IMR-90 (cell line): Measurements from ENCODE around the gene JMY. TPM values are rescaled to one million over a fixed set of nuclear protein-coding genes. Genes with fewer than 3 reads are reported as not detected.

Experiments used
- ATAC-seq: fragments of 200-7000 bp; cut with Tn5 transposase; 2 replicates; pipeline ENCODE4 v1.9.1; 2020; ENCODE audit warnings: low read depth, mild to moderate bottlenecking, moderate library complexity
- BruUV-seq: library from RNA; stranded (reverse); fragments of 400-500 nt; replicated peaks from 2 replicates; lab custom pipeline; 2021; lab: Mats Ljungman, UMichigan
- CTCF ChIA-PET: fragments of 300-600 bp; formaldehyde crosslinking; extraction: SDS; loops from one replicate; lab custom pipeline; 2021; ENCODE audit warnings: antibody characterized with exemption; lab: Yijun Ruan, JAX
- POLR2A ChIA-PET: fragments of 300-600 bp; sonication (Branson Sonifier 250); formaldehyde crosslinking; loops from one replicate; lab custom pipeline; 2022; ENCODE audit warnings: antibody characterized with exemption; ENCODE audit not compliant: unreplicated experiment; lab: Charles Lee
- DNase-seq: peaks from one replicate; pipeline ENCODE4 v3.0.0; 2013
- H2AFZ ChIP-seq: replicated peaks from 2 replicates; pipeline ENCODE3; 2013; ENCODE audit warnings: low read length, mild to moderate bottlenecking; ENCODE audit not compliant: poor library complexity
- H2AK5ac ChIP-seq: 2 replicates; pipeline ENCODE4 v1.6.1; 2013; ENCODE audit warnings: low read depth, low read length, inconsistent platforms
- H2AK9ac ChIP-seq: replicated peaks from 2 replicates; pipeline ENCODE3; 2013; ENCODE audit warnings: mild to moderate bottlenecking, low read depth, low read length, moderate library complexity; ENCODE audit not compliant: poor library complexity
- H2BK120ac ChIP-seq: 2 replicates; pipeline ENCODE4 v1.6.1; 2013; ENCODE audit warnings: low read depth, low read length, inconsistent platforms
- H2BK15ac ChIP-seq: 3 replicates; pipeline ENCODE4 v1.6.1; 2013; ENCODE audit warnings: low read depth, low read length, inconsistent platforms
- H2BK20ac ChIP-seq: 2 replicates; pipeline ENCODE4 v1.6.1; 2013; ENCODE audit warnings: low read depth, mild to moderate bottlenecking, inconsistent platforms, low read length, moderate library complexity
- H2BK5ac ChIP-seq: 2 replicates; pipeline ENCODE4 v1.6.1; 2013; ENCODE audit warnings: mild to moderate bottlenecking, low read depth, low read length, inconsistent platforms; ENCODE audit not compliant: poor library complexity, severe bottlenecking
- H3K14ac ChIP-seq: replicated peaks from 2 replicates; pipeline ENCODE4 v1.6.1; 2013; ENCODE audit warnings: low read depth, low read length, inconsistent platforms
- H3K18ac ChIP-seq: 2 replicates; pipeline ENCODE4 v1.6.1; 2013; ENCODE audit warnings: low read depth, low read length, control low read depth
- H3K23ac ChIP-seq: 2 replicates; pipeline ENCODE4 v1.6.1; 2013; ENCODE audit warnings: low read depth, low read length, inconsistent platforms
- H3K27ac ChIP-seq: 2 replicates; pipeline ENCODE4 v1.5.1; 2013; ENCODE audit warnings: mild to moderate bottlenecking, control low read depth, low read length; ENCODE audit not compliant: insufficient read depth
- H3K27me3 ChIP-seq: 2 replicates; pipeline ENCODE4 v1.6.1; 2013; ENCODE audit warnings: low read length; ENCODE audit not compliant: control insufficient read depth, insufficient read depth
- H3K36me3 ChIP-seq: 2 replicates; pipeline ENCODE4 v1.6.1; 2013; ENCODE audit warnings: low read length, mixed read lengths; ENCODE audit not compliant: control insufficient read depth, insufficient read depth
- H3K4ac ChIP-seq: 2 replicates; pipeline ENCODE4 v1.6.1; 2013; ENCODE audit warnings: low read depth, low read length, inconsistent platforms
- H3K4me1 ChIP-seq: 2 replicates; pipeline ENCODE4 v1.6.1; 2013; ENCODE audit warnings: low read length, mixed read lengths; ENCODE audit not compliant: control insufficient read depth, insufficient read depth
- H3K4me2 ChIP-seq: 2 replicates; pipeline ENCODE4 v1.6.1; 2013; ENCODE audit warnings: low read depth, mild to moderate bottlenecking, control low read depth, low read length, moderate library complexity
- H3K4me3 ChIP-seq: 2 replicates; pipeline ENCODE4 v1.5.1; 2013; ENCODE audit warnings: low read depth, mild to moderate bottlenecking, control low read depth, low read length, moderate library complexity; ENCODE audit not compliant: insufficient read depth
- H3K56ac ChIP-seq: 2 replicates; pipeline ENCODE4 v1.6.1; 2013; ENCODE audit warnings: low read length, inconsistent platforms; ENCODE audit not compliant: insufficient read depth; ENCODE audit errors: extremely low read depth
- H3K79me1 ChIP-seq, 2 experiments: 2 replicates each; pipeline ENCODE4 v1.6.1; 2013; ENCODE audit warnings: low read length in 2 of 2, inconsistent platforms in 1 of 2, low read depth in 1 of 2
- H3K9ac ChIP-seq: 2 replicates; pipeline ENCODE4 v1.6.1; 2013; ENCODE audit warnings: low read depth, low read length, control low read depth
- H3K9me1 ChIP-seq: 2 replicates; pipeline ENCODE4 v1.6.1; 2013; ENCODE audit warnings: low read length, inconsistent platforms; ENCODE audit not compliant: insufficient read depth
- H3K9me3 ChIP-seq: 2 replicates; pipeline ENCODE4 v1.6.1; 2013; ENCODE audit warnings: low read length; ENCODE audit not compliant: control insufficient read depth, insufficient read depth
- H4K20me1 ChIP-seq: 2 replicates; pipeline ENCODE4 v1.6.1; 2013; ENCODE audit warnings: low read length, inconsistent platforms; ENCODE audit not compliant: insufficient read depth
- H4K5ac ChIP-seq: 2 replicates; pipeline ENCODE4 v1.6.1; 2013; ENCODE audit warnings: mild to moderate bottlenecking, low read depth, low read length, control low read depth
- H4K8ac ChIP-seq, 2 experiments: 2 replicates each; pipeline ENCODE4 v1.6.1; 2013; ENCODE audit warnings: low read depth in 2 of 2, low read length in 2 of 2, control low read depth in 1 of 2, inconsistent platforms in 1 of 2
- H4K91ac ChIP-seq: 2 replicates; pipeline ENCODE4 v1.6.1; 2013; ENCODE audit warnings: low read depth, low read length, inconsistent platforms; ENCODE audit not compliant: insufficient read depth
- BHLHE40 ChIP-seq: fragments of 150-350 bp; IDR thresholded peaks from 2 replicates; pipeline ENCODE4 v1.6.1; 2016; ENCODE audit warnings: mild to moderate bottlenecking, low read depth, low read length
- CEBPB ChIP-seq: IDR thresholded peaks from 2 replicates; pipeline ENCODE4 v1.6.1; 2012; ENCODE audit warnings: low read depth, low read length, improper control_type of control experiment
- CHD1 ChIP-seq: IDR thresholded peaks from 2 replicates; pipeline ENCODE4 v1.6.1; 2012; ENCODE audit warnings: low read depth, low read length, improper control_type of control experiment
- CTCF ChIP-seq: conservative IDR thresholded peaks from 2 replicates; pipeline ENCODE4 v1.5.1; 2012; ENCODE audit warnings: mild to moderate bottlenecking, low read depth, low read length, improper control_type of control experiment
- ELK1 ChIP-seq: fragments of 150-350 bp; IDR thresholded peaks from 2 replicates; pipeline ENCODE4 v1.6.1; 2016; ENCODE audit warnings: low read depth, mild to moderate bottlenecking, low read length, moderate library complexity, borderline replicate concordance
- FOS ChIP-seq: fragments of 150-350 bp; IDR thresholded peaks from 2 replicates; pipeline ENCODE4 v1.6.1; 2016; ENCODE audit warnings: low read depth, low read length
- MAFK ChIP-seq: IDR thresholded peaks from 2 replicates; pipeline ENCODE4 v1.6.1; 2012; ENCODE audit warnings: low read depth, low read length, improper control_type of control experiment
- MAZ ChIP-seq: IDR thresholded peaks from 2 replicates; pipeline ENCODE4 v1.6.1; 2012; ENCODE audit warnings: low read depth, mild to moderate bottlenecking, low read length, improper control_type of control experiment, moderate library complexity, borderline replicate concordance
- MXI1 ChIP-seq: IDR thresholded peaks from 2 replicates; pipeline ENCODE4 v1.6.1; 2012; ENCODE audit warnings: low read depth, mild to moderate bottlenecking, low read length, moderate library complexity, borderline replicate concordance
- NFE2L2 ChIP-seq: fragments of 150-350 bp; IDR thresholded peaks from 2 replicates; pipeline ENCODE4 v1.6.1; 2016; ENCODE audit warnings: low read depth, mild to moderate bottlenecking, low read length
- POLR2A ChIP-seq: IDR thresholded peaks from 2 replicates; pipeline ENCODE4 v1.6.1; 2012; ENCODE audit warnings: mild to moderate bottlenecking, low read depth, low read length
- RAD21 ChIP-seq: IDR thresholded peaks from 2 replicates; pipeline ENCODE4 v1.6.1; 2012; ENCODE audit warnings: low read length, improper control_type of control experiment
- RFX5 ChIP-seq: IDR thresholded peaks from 2 replicates; pipeline ENCODE4 v1.8.0; 2012; ENCODE audit warnings: low read depth, mild to moderate bottlenecking, low read length, moderate library complexity
- USF2 ChIP-seq: fragments of 150-350 bp; IDR thresholded peaks from 2 replicates; pipeline ENCODE4 v1.6.1; 2017; ENCODE audit warnings: mild to moderate bottlenecking, antibody characterized with exemption, low read length, low read depth
- WGBS, 2 experiments: methylation state at CpG; one replicate each; pipeline versions ENCODE4 v1.1.5 to v1.1.7; 2013; ENCODE audit warnings: missing lambda C conversion rate in 2 of 2; ENCODE audit not compliant: insufficient read length in 1 of 2; ENCODE audit errors: extremely low coverage in 2 of 2; 5-methylcytosine and 5-hydroxymethylcytosine counted together
- dilution Hi-C: fragments of 300-500 bp; cut with HindIII; formaldehyde crosslinking; loops from one replicate; pipeline ENCODE4 v1.14.3; 2018; ENCODE audit warnings: low sequenced_read_pairs; ENCODE audit not compliant: unreplicated experiment
- in situ Hi-C: fragments of 300-500 bp; cut with MboI; formaldehyde crosslinking; loops from 3 replicates; pipeline ENCODE4 v1.14.3; 2019; ENCODE audit warnings: low sequenced_read_pairs, inconsistent platforms, mixed read lengths
- intact Hi-C: fragments of 100-400 bp; cut with micrococcal nuclease; formaldehyde crosslinking; loops from 2 replicates; pipeline ENCODE4 v1.10.0; 2022
- polyA plus RNA-seq, 3 experiments: library from polyadenylated mRNA; depleted of rRNA; stranded (reverse); fragments of >200 nt; gene quantifications; 2 replicates each; pipeline ENCODE4 v1.2.3, GENCODE V29; 2012; ENCODE audit warnings: low replicate concordance in 1 of 3
- total RNA-seq: library from RNA; depleted of rRNA; stranded (reverse); fragments of >200 nt; gene quantifications from 2 replicates; pipeline ENCODE4 v1.2.3, GENCODE V29; 2012

JMY gene
- total and polyA plus RNA-seq, 2 of the 4 experiments (the other 2 are of a cell fraction), result 1.7 to 3.2 TPM

GRCh38 chr5:79297661-79298060 lies 61.7 kb downstream of the JMY start:
- peak; percentile 1 for DNase-seq

More at GRCh38 chr5:79297661-79298060, 61.7 kb downstream of the JMY start:
- Histone ChIP-seq H2AFZ (no peak overlapping the region), H2BK15ac (no peak overlapping the region), H3K4me2 (no peak overlapping the region), H3K27ac (no peak overlapping the region), H3K14ac (no peak overlapping the region), H2BK20ac (no peak overlapping the region), H3K23ac (no peak overlapping the region), H3K9ac (no peak overlapping the region), H3K9me1 (peaks cover 5% of the 10 kb centered on the region), H3K56ac (no peak overlapping the region), H2AK9ac (no peak overlapping the region), H4K91ac (no peak overlapping the region), H3K79me1 (no peaks in the 10 kb centered on the region), H3K27me3 (no peaks in the 10 kb centered on the region), H3K4me1 (peaks cover 8% of the 10 kb centered on the region), H2BK120ac (no peak overlapping the region), H2BK5ac (no peak overlapping the region), H3K18ac (no peak overlapping the region), H4K8ac (no peak overlapping the region), H3K36me3 (0 out of 2 replicates have a peak, but pooled peaks cover 2% of the 10 kb centered on the region), H3K4me3 (no peak overlapping the region), H3K4ac (no peak overlapping the region), H2AK5ac (no peak overlapping the region), H3K9me3 (no peaks in the 10 kb centered on the region), H4K20me1 (0 out of 2 replicates have a peak, but pooled peaks cover 3% of the 10 kb centered on the region), H4K5ac (no peak overlapping the region)
- BruUV-seq, result no TSS peak
- CTCF ChIA-PET, result no interaction called here
- intact Hi-C loops (no loop called here), in situ Hi-C loops (no loop called here), dilution Hi-C loops (no loop called here)
- POLR2A ChIA-PET, result no interaction called here
- 88% methylated on average over 1 of the region's 4 CpGs; no CpG with 5 or more reads in 1 of the 2 experiments for WGBS, 2 experiments
- TF ChIP-seq CHD1, result no peak
- TF ChIP-seq USF2, result no peak
- TF ChIP-seq POLR2A, result no peak
- no peak for TF ChIP-seq CEBPB
- no peak for TF ChIP-seq NFE2L2
- no peak for TF ChIP-seq MAFK
- no peak for TF ChIP-seq MXI1
- no peak for TF ChIP-seq RFX5
- TF ChIP-seq MAZ, result no peak
- no peak for TF ChIP-seq ELK1
- no peak for TF ChIP-seq FOS
- no peak for TF ChIP-seq BHLHE40
- no peak for TF ChIP-seq RAD21
- TF ChIP-seq CTCF, result no peak
- ATAC-seq, result no peak
